ENCODE measurements around the gene ARHGAP26.

GRCh38 chr5:143001764-143002351 is 231.7 kb downstream of the ARHGAP26 start:
- TF ChIP-seq POLR2A (IDR thresholded peaks at IDR 0.05; ENCODE audit: borderline replicate concordance, extremely low read depth, insufficient read depth, insufficient read length) = no peak
- no peak for TF ChIP-seq RAD21 (IDR thresholded peaks at IDR 0.05; ENCODE audit: low read depth)
- TF ChIP-seq ZBTB33 (IDR thresholded peaks at IDR 0.05; ENCODE audit: extremely low read depth, insufficient replicate concordance, low read length) = no peak
- TF ChIP-seq EZH2 (IDR thresholded peaks at IDR 0.05) = no peak
- TF ChIP-seq, protein P1, sequence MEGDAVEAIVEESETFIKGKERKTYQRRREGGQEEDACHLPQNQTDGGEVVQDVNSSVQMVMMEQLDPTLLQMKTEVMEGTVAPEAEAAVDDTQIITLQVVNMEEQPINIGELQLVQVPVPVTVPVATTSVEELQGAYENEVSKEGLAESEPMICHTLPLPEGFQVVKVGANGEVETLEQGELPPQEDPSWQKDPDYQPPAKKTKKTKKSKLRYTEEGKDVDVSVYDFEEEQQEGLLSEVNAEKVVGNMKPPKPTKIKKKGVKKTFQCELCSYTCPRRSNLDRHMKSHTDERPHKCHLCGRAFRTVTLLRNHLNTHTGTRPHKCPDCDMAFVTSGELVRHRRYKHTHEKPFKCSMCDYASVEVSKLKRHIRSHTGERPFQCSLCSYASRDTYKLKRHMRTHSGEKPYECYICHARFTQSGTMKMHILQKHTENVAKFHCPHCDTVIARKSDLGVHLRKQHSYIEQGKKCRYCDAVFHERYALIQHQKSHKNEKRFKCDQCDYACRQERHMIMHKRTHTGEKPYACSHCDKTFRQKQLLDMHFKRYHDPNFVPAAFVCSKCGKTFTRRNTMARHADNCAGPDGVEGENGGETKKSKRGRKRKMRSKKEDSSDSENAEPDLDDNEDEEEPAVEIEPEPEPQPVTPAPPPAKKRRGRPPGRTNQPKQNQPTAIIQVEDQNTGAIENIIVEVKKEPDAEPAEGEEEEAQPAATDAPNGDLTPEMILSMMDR (IDR thresholded peaks at IDR 0.05 in 2 of 3, conservative IDR thresholded peaks at IDR 0.05 in 1 of 3; ENCODE audit: borderline replicate concordance in 1 of 3, insufficient read depth in 1 of 3, low read depth in 2 of 3, low read length in 2 of 3) = no peak
- TF ChIP-seq SP1 (IDR thresholded peaks at IDR 0.05; ENCODE audit: low read depth) = no peak
- TF ChIP-seq ZFX (IDR thresholded peaks at IDR 0.05) = no peak
- no peak for TF ChIP-seq EGR1 (IDR thresholded peaks at IDR 0.05; ENCODE audit: low read depth)
- TF ChIP-seq EZH2phosphoT487 (IDR thresholded peaks at IDR 0.05; ENCODE audit: borderline replicate concordance) = no peak
- no peak for TF ChIP-seq REST (IDR thresholded peaks at IDR 0.05; ENCODE audit: low read depth)
- no peak for TF ChIP-seq SIN3A (IDR thresholded peaks at IDR 0.05; ENCODE audit: low read depth)
